Measurements from ENCODE around the gene TST. TPM values are rescaled to one million over a fixed set of nuclear protein-coding genes. Genes with fewer than 3 reads are reported as not detected.

TST gene
- total and polyA plus RNA-seq, 2 donors (not counting 3 experiments of a cell fraction or from before 2014, with no cell fraction given) = 39.2 to 95.1 TPM

DNA sequence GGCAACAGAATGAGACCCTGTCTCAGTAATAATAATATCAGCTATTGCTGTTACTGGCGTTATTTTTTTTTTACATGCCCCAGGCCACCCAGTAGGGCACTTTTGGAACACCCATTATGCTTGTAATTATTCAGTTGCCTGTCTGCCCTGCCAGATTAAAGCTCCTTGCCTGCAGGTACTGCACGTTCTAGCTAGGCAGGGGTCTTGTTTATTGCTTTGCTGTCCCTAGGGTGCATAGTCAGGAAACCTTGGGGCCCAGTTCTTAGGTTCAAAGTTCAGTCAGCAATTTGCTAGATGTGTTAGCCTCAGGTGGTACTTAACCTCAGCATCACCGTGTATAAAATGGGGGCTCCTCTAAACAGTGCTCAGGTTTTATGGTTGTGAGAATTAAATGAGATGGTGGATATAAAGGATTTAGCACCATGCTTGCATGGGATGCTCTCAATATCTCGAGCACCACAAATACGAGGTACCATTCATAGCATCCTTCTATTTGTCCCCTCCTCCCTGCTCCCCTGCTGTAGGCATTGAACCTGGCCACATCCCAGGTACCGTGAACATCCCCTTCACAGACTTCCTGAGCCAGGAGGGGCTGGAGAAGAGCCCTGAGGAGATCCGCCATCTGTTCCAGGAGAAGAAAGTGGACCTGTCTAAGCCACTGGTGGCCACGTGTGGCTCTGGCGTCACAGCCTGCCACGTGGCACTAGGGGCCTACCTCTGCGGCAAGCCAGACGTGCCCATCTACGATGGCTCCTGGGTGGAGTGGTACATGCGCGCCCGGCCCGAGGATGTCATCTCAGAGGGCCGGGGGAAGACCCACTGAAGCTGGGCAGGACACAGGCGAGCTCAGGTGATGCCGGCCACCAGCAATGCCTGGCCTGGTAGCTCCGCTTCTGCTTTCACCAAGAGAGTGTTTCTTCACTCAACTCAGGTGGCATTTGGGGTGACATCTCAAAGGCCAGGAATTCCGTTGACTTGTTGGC is 9.7 kb upstream of the TST start:
- CTCF ChIA-PET = interaction anchor here (3.7 to 5.2 kb wide), 2 partner anchors 9 to 14 kb away, joined by 27 to 57 read pairs; partner anchors contain the start of genes MPST and TST
- no peaks in the 10 kb centered on the region for H3K9me3 ChIP-seq (replicated peaks; ENCODE audit: control insufficient read depth, insufficient read depth, low read length)
- TF ChIP-seq, protein P1, sequence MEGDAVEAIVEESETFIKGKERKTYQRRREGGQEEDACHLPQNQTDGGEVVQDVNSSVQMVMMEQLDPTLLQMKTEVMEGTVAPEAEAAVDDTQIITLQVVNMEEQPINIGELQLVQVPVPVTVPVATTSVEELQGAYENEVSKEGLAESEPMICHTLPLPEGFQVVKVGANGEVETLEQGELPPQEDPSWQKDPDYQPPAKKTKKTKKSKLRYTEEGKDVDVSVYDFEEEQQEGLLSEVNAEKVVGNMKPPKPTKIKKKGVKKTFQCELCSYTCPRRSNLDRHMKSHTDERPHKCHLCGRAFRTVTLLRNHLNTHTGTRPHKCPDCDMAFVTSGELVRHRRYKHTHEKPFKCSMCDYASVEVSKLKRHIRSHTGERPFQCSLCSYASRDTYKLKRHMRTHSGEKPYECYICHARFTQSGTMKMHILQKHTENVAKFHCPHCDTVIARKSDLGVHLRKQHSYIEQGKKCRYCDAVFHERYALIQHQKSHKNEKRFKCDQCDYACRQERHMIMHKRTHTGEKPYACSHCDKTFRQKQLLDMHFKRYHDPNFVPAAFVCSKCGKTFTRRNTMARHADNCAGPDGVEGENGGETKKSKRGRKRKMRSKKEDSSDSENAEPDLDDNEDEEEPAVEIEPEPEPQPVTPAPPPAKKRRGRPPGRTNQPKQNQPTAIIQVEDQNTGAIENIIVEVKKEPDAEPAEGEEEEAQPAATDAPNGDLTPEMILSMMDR (IDR thresholded peaks at IDR 0.05; ENCODE audit: extremely low read depth in 1 of 2, insufficient read depth in 1 of 2, low read depth in 1 of 2, low read length in 2 of 2) = no peak
- no peak for TF ChIP-seq MYC (IDR thresholded peaks at IDR 0.05; ENCODE audit: low read depth, low read length)
- TF ChIP-seq POLR2AphosphoS5 (IDR thresholded peaks at IDR 0.05; ENCODE audit: insufficient read depth, low read depth, low read length) = no peak
- no peak for TF ChIP-seq GATA2 (IDR thresholded peaks at IDR 0.05; ENCODE audit: insufficient read depth, insufficient read length, low read depth, low read length)
- TF ChIP-seq POLR2A (IDR thresholded peaks at IDR 0.05; ENCODE audit: low read depth, low read length) = no peak
- TF ChIP-seq, protein P2, sequence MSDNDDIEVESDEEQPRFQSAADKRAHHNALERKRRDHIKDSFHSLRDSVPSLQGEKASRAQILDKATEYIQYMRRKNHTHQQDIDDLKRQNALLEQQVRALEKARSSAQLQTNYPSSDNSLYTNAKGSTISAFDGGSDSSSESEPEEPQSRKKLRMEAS (IDR thresholded peaks at IDR 0.05; ENCODE audit: insufficient read depth, insufficient read length) = no peak
- no peak for TF ChIP-seq FOS (IDR thresholded peaks at IDR 0.05; ENCODE audit: borderline replicate concordance, insufficient read depth, low read length)

More for the DNA sequence above, 9.7 kb upstream of the TST start:
- dilution Hi-C loops (cut with MboI; ENCODE audit: extremely low pct_ligation_motif_present, low sequenced_read_pairs) (no loop called here), intact Hi-C loops (cut with micrococcal nuclease) (no loop called here)
- Histone ChIP-seq H3K79me2 (ENCODE audit: control insufficient read depth, insufficient read depth, low read length) (no peaks in the 10 kb centered on the region), H3K36me3 (ENCODE audit: control insufficient read depth in 2 of 2, extremely low read depth in 1 of 2, insufficient read depth in 2 of 2, low read length in 2 of 2) (peaks cover 6 to 37% of the 10 kb centered on the region in 2 experiments), H3K4me2 (ENCODE audit: insufficient read depth, low read length) (no peak overlapping the region), H3K9ac (replicated peaks; ENCODE audit: extremely low read depth, insufficient read depth, low read length) (no peak overlapping the region), H3K9me1 (replicated peaks; ENCODE audit: control insufficient read depth, extremely low read depth, insufficient read depth, low read length) (no peaks in the 10 kb centered on the region), H3K27ac (ENCODE audit: insufficient read depth, low read depth, low read length) (no peak overlapping the region), H3K27me3 (ENCODE audit: control insufficient read depth in 2 of 2, insufficient read depth in 2 of 2, low read length in 2 of 2) (no peaks in the 10 kb centered on the region), H2AFZ (ENCODE audit: low read depth, low read length) (no peak overlapping the region), H3K4me3 (replicated peaks in 1 of 3; ENCODE audit: insufficient read depth in 1 of 3, low read depth in 1 of 3, low read length in 3 of 3) (no peak overlapping the region), H4K20me1 (replicated peaks; ENCODE audit: control insufficient read depth, extremely low read depth, insufficient read depth, low read length) (no peaks in the 10 kb centered on the region), H3K4me1 (ENCODE audit: control insufficient read depth, extremely low read depth, insufficient read depth, low read length) (peaks cover 9% of the 10 kb centered on the region)
- DNase-seq (ENCODE audit: low read depth, low spot score) = no peak
- no peak for FAIRE-seq
- BruUV-seq (replicated peaks) = no TSS peak
- POLR2A ChIA-PET = interaction anchor here (0.7 kb wide), 1 partner anchor 86 kb away, joined by 4 read pairs; no protein-coding TSS in a partner anchor
